Stimulated activated memory B cell treated with anti-CD40 and anti-IgM and Interleukin-4, amounts not matched to agents 10 μg/mL and 1 μg/mL and 100 μg/mL, for 72 hours (primary cell): Measurements from ENCODE around the gene GALNT17.

Source experiments
- ATAC-seq: fragments of 150-1000 bp; cut with Tn5 transposase; 2 replicates; pipeline ENCODE4 v1.10.0; 2021
- H3K27ac Mint-ChIP-seq: one replicate; pipeline ENCODE4 v1.8.0; 2022; ENCODE audit warnings: mild to moderate bottlenecking, mixed read lengths
- H3K27me3 Mint-ChIP-seq: one replicate; pipeline ENCODE4 v1.8.0; 2022; ENCODE audit warnings: mixed read lengths
- H3K36me3 Mint-ChIP-seq: one replicate; pipeline ENCODE4 v1.8.0; 2022; ENCODE audit warnings: mixed read lengths
- H3K4me1 Mint-ChIP-seq: one replicate; pipeline ENCODE4 v1.8.0; 2022; ENCODE audit warnings: mixed read lengths
- H3K4me3 Mint-ChIP-seq: one replicate; pipeline ENCODE4 v1.8.0; 2022; ENCODE audit warnings: mild to moderate bottlenecking, moderate library complexity, mixed read lengths
- H3K9me3 Mint-ChIP-seq: one replicate; pipeline ENCODE4 v1.8.0; 2022; ENCODE audit warnings: mixed read lengths

Gene GALNT17

GRCh38 chr7:71682841-71683781 is 551.2 kb downstream of the GALNT17 start:
- Mint-ChIP-seq H3K36me3 (no peaks in the 10 kb centered on the region), H3K4me3 (no peak overlapping the region), H3K27ac (no peak overlapping the region), H3K4me1 (no peaks in the 10 kb centered on the region), H3K9me3 (peaks cover 5% of the 10 kb centered on the region), H3K27me3 (no peaks in the 10 kb centered on the region)
- no peak for ATAC-seq

- H3K9me3 Mint-ChIP-seq, result no peaks in the 10 kb centered on the region
- no peaks in the 10 kb centered on the region for H3K36me3 Mint-ChIP-seq
- no peaks in the 10 kb centered on the region for H3K4me1 Mint-ChIP-seq
- no peak for ATAC-seq
- no peak overlapping the region for H3K27ac Mint-ChIP-seq
- H3K27me3 Mint-ChIP-seq, result no peaks in the 10 kb centered on the region
- H3K4me3 Mint-ChIP-seq, result no peak overlapping the region
Observed at GRCh38 chr7:71687286-71687685, 555.3 kb downstream of the GALNT17 start.

GRCh38 chr7:71687831-71688599 is 556.1 kb downstream of the GALNT17 start:
- Mint-ChIP-seq H3K36me3 (no peaks in the 10 kb centered on the region), H3K27ac (no peak overlapping the region), H3K4me1 (no peaks in the 10 kb centered on the region), H3K9me3 (no peaks in the 10 kb centered on the region), H3K27me3 (no peaks in the 10 kb centered on the region), H3K4me3 (no peak overlapping the region)
- ATAC-seq, result no peak

- Mint-ChIP-seq H3K9me3 (no peaks in the 10 kb centered on the region), H3K4me1 (no peaks in the 10 kb centered on the region), H3K4me3 (no peak overlapping the region), H3K27me3 (no peaks in the 10 kb centered on the region), H3K36me3 (no peaks in the 10 kb centered on the region), H3K27ac (no peak overlapping the region)
- ATAC-seq, result no peak
Observed at GRCh38 chr7:71691538-71691937, 559.6 kb downstream of the GALNT17 start.

GRCh38 chr7:71694665-71695064 is 562.7 kb downstream of the GALNT17 start:
- peaks cover 9% of the 10 kb centered on the region for H3K9me3 Mint-ChIP-seq
- H3K36me3 Mint-ChIP-seq, result no peaks in the 10 kb centered on the region
- H3K4me3 Mint-ChIP-seq, result no peak overlapping the region
- no peaks in the 10 kb centered on the region for H3K4me1 Mint-ChIP-seq
- no peak overlapping the region for H3K27ac Mint-ChIP-seq
- no peak for ATAC-seq
- H3K27me3 Mint-ChIP-seq, result no peaks in the 10 kb centered on the region

GRCh38 chr7:71695186-71695585 is 563.2 kb downstream of the GALNT17 start:
- Mint-ChIP-seq H3K4me3 (no peak overlapping the region), H3K27ac (no peak overlapping the region), H3K27me3 (no peaks in the 10 kb centered on the region), H3K36me3 (no peaks in the 10 kb centered on the region), H3K4me1 (no peaks in the 10 kb centered on the region), H3K9me3 (peaks cover 9% of the 10 kb centered on the region)
- ATAC-seq, result no peak

- Mint-ChIP-seq H3K4me3 (no peak overlapping the region), H3K4me1 (no peaks in the 10 kb centered on the region), H3K27ac (no peak overlapping the region), H3K9me3 (peaks cover 15% of the 10 kb centered on the region), H3K36me3 (no peaks in the 10 kb centered on the region), H3K27me3 (no peaks in the 10 kb centered on the region)
- ATAC-seq, result no peak
Observed at GRCh38 chr7:71696511-71696910, 564.6 kb downstream of the GALNT17 start.

GRCh38 chr7:71697400-71697799 is 565.5 kb downstream of the GALNT17 start:
- no peak overlapping the region for H3K27ac Mint-ChIP-seq
- H3K9me3 Mint-ChIP-seq, result peaks cover 18% of the 10 kb centered on the region
- ATAC-seq, result no peak
- H3K4me3 Mint-ChIP-seq, result no peak overlapping the region
- H3K36me3 Mint-ChIP-seq, result no peaks in the 10 kb centered on the region
- no peaks in the 10 kb centered on the region for H3K4me1 Mint-ChIP-seq
- no peaks in the 10 kb centered on the region for H3K27me3 Mint-ChIP-seq

- H3K9me3 Mint-ChIP-seq, result peaks cover 21% of the 10 kb centered on the region
- ATAC-seq, result no peak
- H3K36me3 Mint-ChIP-seq, result no peaks in the 10 kb centered on the region
- H3K27me3 Mint-ChIP-seq, result no peaks in the 10 kb centered on the region
- H3K27ac Mint-ChIP-seq, result no peak overlapping the region
- no peak overlapping the region for H3K4me3 Mint-ChIP-seq
- no peaks in the 10 kb centered on the region for H3K4me1 Mint-ChIP-seq
Observed at GRCh38 chr7:71705217-71705616, 573.3 kb downstream of the GALNT17 start.

GRCh38 chr7:71705901-71706596 is 574.1 kb downstream of the GALNT17 start:
- no peak for ATAC-seq
- Mint-ChIP-seq H3K4me3 (no peak overlapping the region), H3K27ac (no peak overlapping the region), H3K36me3 (no peaks in the 10 kb centered on the region), H3K4me1 (no peaks in the 10 kb centered on the region), H3K27me3 (no peaks in the 10 kb centered on the region), H3K9me3 (peaks cover 16% of the 10 kb centered on the region)

- Mint-ChIP-seq H3K4me3 (no peak overlapping the region), H3K27ac (no peak overlapping the region), H3K9me3 (peaks cover 19% of the 10 kb centered on the region), H3K36me3 (no peaks in the 10 kb centered on the region), H3K27me3 (no peaks in the 10 kb centered on the region), H3K4me1 (no peaks in the 10 kb centered on the region)
- no peak for ATAC-seq
Observed at GRCh38 chr7:71706597-71706975, 574.6 kb downstream of the GALNT17 start.

GRCh38 chr7:71707041-71707440 is 575.1 kb downstream of the GALNT17 start:
- H3K27ac Mint-ChIP-seq, result no peak overlapping the region
- ATAC-seq, result no peak
- H3K36me3 Mint-ChIP-seq, result no peaks in the 10 kb centered on the region
- peaks cover 21% of the 10 kb centered on the region for H3K9me3 Mint-ChIP-seq
- H3K4me3 Mint-ChIP-seq, result no peak overlapping the region
- no peaks in the 10 kb centered on the region for H3K27me3 Mint-ChIP-seq
- no peaks in the 10 kb centered on the region for H3K4me1 Mint-ChIP-seq

- H3K27ac Mint-ChIP-seq, result no peak overlapping the region
- H3K4me3 Mint-ChIP-seq, result no peak overlapping the region
- no peaks in the 10 kb centered on the region for H3K36me3 Mint-ChIP-seq
- no peak for ATAC-seq
- H3K4me1 Mint-ChIP-seq, result no peaks in the 10 kb centered on the region
- H3K9me3 Mint-ChIP-seq, result peaks cover 13% of the 10 kb centered on the region
- no peaks in the 10 kb centered on the region for H3K27me3 Mint-ChIP-seq
Observed at GRCh38 chr7:71708710-71709109, 576.8 kb downstream of the GALNT17 start.

- Mint-ChIP-seq H3K4me1 (no peaks in the 10 kb centered on the region), H3K27me3 (no peaks in the 10 kb centered on the region), H3K36me3 (no peaks in the 10 kb centered on the region), H3K4me3 (no peak overlapping the region), H3K9me3 (peaks cover 12% of the 10 kb centered on the region), H3K27ac (no peak overlapping the region)
- no peak for ATAC-seq
Observed at GRCh38 chr7:71710442-71710841, 578.5 kb downstream of the GALNT17 start.

GRCh38 chr7:71712653-71713180 is 580.8 kb downstream of the GALNT17 start:
- no peaks in the 10 kb centered on the region for H3K27me3 Mint-ChIP-seq
- no peak overlapping the region for H3K4me3 Mint-ChIP-seq
- no peak overlapping the region for H3K27ac Mint-ChIP-seq
- no peak for ATAC-seq
- H3K9me3 Mint-ChIP-seq, result peaks cover 12% of the 10 kb centered on the region
- no peaks in the 10 kb centered on the region for H3K4me1 Mint-ChIP-seq
- H3K36me3 Mint-ChIP-seq, result no peaks in the 10 kb centered on the region
